Smooth muscle cell (in vitro differentiated cells): ENCODE results near the gene GOLGA6L7. TPM values are rescaled to one million over a fixed set of nuclear protein-coding genes. Genes with fewer than 3 reads are reported as not detected.
"Not testable (repeated sequence)": the region's sequence is repeated elsewhere in the genome, so short reads cannot be mapped to it uniquely, and the experiment has no call there.

Source experiments
- DNase-seq: peaks from one replicate; lab custom pipeline; 2025; ENCODE audit not compliant: unreplicated experiment; lab: John Stamatoyannopoulos, UW
- H2AFZ ChIP-seq: fragments of 200-600 bp; sonication (generic); 2 replicates; pipeline ENCODE4 v1.6.0; 2016; ENCODE audit warnings: antibody characterized with exemption, low read depth, mild to moderate bottlenecking
- H3F3A ChIP-seq: fragments of 200-600 bp; sonication (generic); 2 replicates; pipeline ENCODE4 v1.6.0; 2017; ENCODE audit warnings: antibody characterized with exemption, low read depth
- H3K27ac ChIP-seq: fragments of 200-600 bp; sonication (generic); 2 replicates; pipeline ENCODE4 v1.5.1; 2016; ENCODE audit warnings: low read depth, mild to moderate bottlenecking
- H3K27me3 ChIP-seq: fragments of 200-600 bp; sonication (generic); 2 replicates; pipeline ENCODE4 v1.6.1; 2016; ENCODE audit warnings: low read depth, mild to moderate bottlenecking
- H3K36me3 ChIP-seq: fragments of 200-600 bp; sonication (generic); 2 replicates; pipeline ENCODE4 v1.5.1; 2016; ENCODE audit warnings: low read depth
- H3K4me1 ChIP-seq: fragments of 200-600 bp; sonication (generic); 2 replicates; pipeline ENCODE4 v1.5.1; 2016; ENCODE audit warnings: low read depth
- H3K4me2 ChIP-seq: fragments of 200-600 bp; sonication (generic); 2 replicates; pipeline ENCODE4 v1.6.0; 2016; ENCODE audit warnings: mild to moderate bottlenecking
- H3K4me3 ChIP-seq: fragments of 200-600 bp; sonication (generic); 2 replicates; pipeline ENCODE4 v1.5.1; 2016; ENCODE audit warnings: mild to moderate bottlenecking
- H3K79me2 ChIP-seq: fragments of 200-600 bp; sonication (generic); 2 replicates; pipeline ENCODE4 v1.6.0; 2016; ENCODE audit warnings: low read depth, mild to moderate bottlenecking
- H3K9ac ChIP-seq: fragments of 200-600 bp; sonication (generic); 2 replicates; pipeline ENCODE4 v1.6.0; 2016; ENCODE audit warnings: low read depth
- H3K9me3 ChIP-seq: fragments of 200-600 bp; sonication (generic); replicated peaks from 2 replicates; pipeline ENCODE4 v1.5.1; 2016; ENCODE audit warnings: low read depth
- H4K20me1 ChIP-seq: fragments of 200-600 bp; sonication (generic); 2 replicates; pipeline ENCODE4 v1.6.0; 2016; ENCODE audit warnings: low read depth
- CTCF ChIP-seq: fragments of 200-600 bp; sonication (generic); IDR thresholded peaks from 2 replicates; pipeline ENCODE4 v1.5.1; 2017; ENCODE audit warnings: borderline replicate concordance, mild to moderate bottlenecking, antibody characterized with exemption; ENCODE audit not compliant: insufficient read depth, poor library complexity, severe bottlenecking
- WGBS: methylation state at CpG from one replicate; pipeline ENCODE4 v1.1.7; 2016; ENCODE audit warnings: low lambda C conversion rate; 5-methylcytosine and 5-hydroxymethylcytosine counted together
- polyA plus RNA-seq: library from polyadenylated mRNA; unstranded; fragments of >200 nt; fragmentation: Nextera tagmentation; extraction: Ambion mirVana; gene quantifications from 2 replicates; pipeline ENCODE4 v1.2.1, GENCODE V29; 2016
- total RNA-seq: library from RNA; depleted of rRNA; stranded (reverse); fragments of >200 nt; gene quantifications from 2 replicates; pipeline ENCODE4 v1.2.3, GENCODE V29; 2014

The GOLGA6L7 gene
- total and polyA plus RNA-seq, 2 experiments from 2014 or later: not detected

GRCh38 chr15:28808136-28808535 lies 40.3 kb downstream of the GOLGA6L7 start:
- H2AFZ ChIP-seq, H3K79me2 ChIP-seq, H4K20me1 ChIP-seq, H3K27me3 ChIP-seq, H3K4me2 ChIP-seq, H3K4me3 ChIP-seq, H3K9ac ChIP-seq, H3F3A ChIP-seq, H3K4me1 ChIP-seq, H3K27ac ChIP-seq, H3K9me3 ChIP-seq, H3K36me3 ChIP-seq, DNase-seq: not testable (repeated sequence)
- WGBS: 71% methylated on average over 5 of the region's 5 CpGs

GRCh38 chr15:28800366-28800765 lies 48.1 kb downstream of the GOLGA6L7 start:
- not testable (repeated sequence) for H3K4me1 ChIP-seq, H3F3A ChIP-seq, H3K79me2 ChIP-seq, H3K27me3 ChIP-seq, H3K36me3 ChIP-seq, H3K4me2 ChIP-seq, H2AFZ ChIP-seq, DNase-seq, H3K9me3 ChIP-seq, H3K4me3 ChIP-seq, H3K27ac ChIP-seq, H4K20me1 ChIP-seq, H3K9ac ChIP-seq
- WGBS: 89% methylated on average over 2 of the region's 2 CpGs

DNA sequence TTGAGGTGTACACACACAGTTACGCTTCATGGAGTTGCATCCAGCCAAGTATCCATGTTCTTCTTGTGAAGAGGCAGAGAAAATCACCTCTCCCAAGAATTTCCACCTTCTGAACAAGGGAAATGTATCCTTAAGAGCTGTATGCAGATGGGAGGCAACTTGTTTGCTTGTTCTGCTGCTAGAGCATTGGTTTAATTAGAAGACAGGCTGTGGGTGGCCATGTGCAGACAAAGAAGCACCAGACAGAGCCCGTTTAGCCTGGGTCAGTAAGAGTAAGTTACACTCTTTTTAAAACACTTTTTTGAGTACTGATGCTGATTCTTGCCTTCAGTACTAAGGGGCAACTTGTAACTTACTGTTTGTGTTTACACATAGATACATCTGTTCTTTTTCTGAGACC lies 50.2 kb downstream of the GOLGA6L7 start:
- 83% methylated on average over 2 of the region's 2 CpGs for WGBS
- H3K79me2 ChIP-seq, DNase-seq, H3K27ac ChIP-seq, H3K36me3 ChIP-seq, H2AFZ ChIP-seq, H4K20me1 ChIP-seq, H3K27me3 ChIP-seq, H3K9me3 ChIP-seq, H3K4me3 ChIP-seq, H3K4me1 ChIP-seq, H3K9ac ChIP-seq, H3K4me2 ChIP-seq, H3F3A ChIP-seq: not testable (repeated sequence)

- 87% methylated on average over 3 of the region's 3 CpGs for WGBS
- H3K36me3 ChIP-seq, H3K4me1 ChIP-seq, H3K9ac ChIP-seq, H4K20me1 ChIP-seq, H3K79me2 ChIP-seq, H3K27me3 ChIP-seq, H3K27ac ChIP-seq, H3K9me3 ChIP-seq, DNase-seq, H3F3A ChIP-seq, H3K4me2 ChIP-seq, H3K4me3 ChIP-seq, H2AFZ ChIP-seq: not testable (repeated sequence)
- TF ChIP-seq CTCF: peak; percentile 38
Observed at GRCh38 chr15:28794231-28794630, 54.2 kb downstream of the GOLGA6L7 start.

Other genes starting within 250 kb of the GOLGA6L7 start
- 0.18 and 0.67 TPM in 2 replicates for gene GOLGA8M, start 136.2 kb downstream of the GOLGA6L7 start, total RNA-seq
- not detected in 2 replicates for gene GOLGA8M, start 136.2 kb downstream of the GOLGA6L7 start, polyA plus RNA-seq
- 10.2 and 13.6 TPM in 2 replicates for gene APBA2, start 37.3 kb upstream of the GOLGA6L7 start, total RNA-seq
- gene APBA2, start 37.3 kb upstream of the GOLGA6L7 start, polyA plus RNA-seq: 14.9 and 23.1 TPM in 2 replicates